PC-3 (cell line): Measurements from ENCODE around the gene ANAPC16.

ENCODE experiments used
- CTCF ChIP-seq: fragments of 300-600 bp; sonication (generic); conservative IDR thresholded peaks from 2 replicates; pipeline ENCODE4 v1.5.1; 2017; ENCODE audit warnings: antibody characterized with exemption, low read depth, mild to moderate bottlenecking, low read length
- EZH2 ChIP-seq: fragments of 300-600 bp; sonication (generic); IDR thresholded peaks from one replicate; pipeline ENCODE4 v1.6.1; 2017; ENCODE audit warnings: antibody characterized with exemption, mild to moderate bottlenecking, low read length; ENCODE audit not compliant: unreplicated experiment
- EZH2phosphoT487 ChIP-seq: fragments of 300-600 bp; sonication (generic); IDR thresholded peaks from 2 replicates; pipeline ENCODE4 v1.6.1; 2018; ENCODE audit warnings: mild to moderate bottlenecking, antibody characterized with exemption, low read length, borderline replicate concordance

- TF ChIP-seq EZH2 (no peak), CTCF (no peak), EZH2phosphoT487 (no peak)
These were observed 57.0 kb downstream of the ANAPC16 start for GRCh38 chr10:72272689-72273409.
